Loucy (cell line): ENCODE results near the gene TTC21A.

Experiments used
- H2AFZ ChIP-seq: fragments of 200-600 bp; sonication (generic); 2 replicates; pipeline ENCODE4 v1.6.0; 2016; ENCODE audit warnings: antibody characterized with exemption, mild to moderate bottlenecking, low read length, moderate library complexity
- H3F3A ChIP-seq: fragments of 200-600 bp; 2 replicates; pipeline ENCODE4 v1.6.0; 2016; ENCODE audit warnings: antibody characterized with exemption, low read depth, mild to moderate bottlenecking
- H3K27me3 ChIP-seq: fragments of 200-600 bp; sonication (generic); 2 replicates; pipeline ENCODE4 v1.6.1; 2014; ENCODE audit warnings: low read length, mild to moderate bottlenecking; ENCODE audit not compliant: insufficient read depth, poor library complexity, severe bottlenecking
- H3K36me3 ChIP-seq: fragments of 200-600 bp; sonication (generic); 2 replicates; pipeline ENCODE4 v1.6.1; 2016; ENCODE audit warnings: low read length; ENCODE audit not compliant: insufficient read depth
- H3K4me1 ChIP-seq: fragments of 200-600 bp; sonication (generic); 2 replicates; pipeline ENCODE4 v1.5.1; 2014; ENCODE audit warnings: low read length, mild to moderate bottlenecking; ENCODE audit not compliant: insufficient read depth, poor library complexity, severe bottlenecking
- H3K4me2 ChIP-seq: fragments of 200-600 bp; sonication (generic); 2 replicates; pipeline ENCODE4 v1.6.0; 2014; ENCODE audit warnings: antibody characterized with exemption, low read length, low read depth, mild to moderate bottlenecking; ENCODE audit not compliant: poor library complexity, severe bottlenecking
- H3K4me3 ChIP-seq: fragments of 200-600 bp; sonication (generic); 2 replicates; pipeline ENCODE4 v1.5.1; 2014; ENCODE audit warnings: low read length, mild to moderate bottlenecking, mixed read lengths; ENCODE audit not compliant: poor library complexity, severe bottlenecking
- H3K79me2 ChIP-seq: fragments of 200-600 bp; sonication (generic); 2 replicates; pipeline ENCODE4 v1.6.1; 2014; ENCODE audit warnings: low read length; ENCODE audit not compliant: insufficient read depth
- H3K9ac ChIP-seq: fragments of 200-600 bp; sonication (generic); 2 replicates; pipeline ENCODE4 v1.6.0; 2014; ENCODE audit warnings: mild to moderate bottlenecking, low read depth, low read length, moderate library complexity; ENCODE audit not compliant: poor library complexity, severe bottlenecking
- H3K9me2 ChIP-seq: fragments of 200-600 bp; sonication (generic); replicated peaks from 2 replicates; pipeline ENCODE4 v1.6.1; 2016; ENCODE audit warnings: low read depth, low read length, mixed read lengths
- H3K9me3 ChIP-seq: fragments of 200-600 bp; sonication (generic); 2 replicates; pipeline ENCODE4 v1.6.1; 2014; ENCODE audit warnings: mild to moderate bottlenecking, antibody characterized with exemption, low read length, low read depth; ENCODE audit not compliant: insufficient read depth
- H4K20me1 ChIP-seq: fragments of 200-600 bp; sonication (generic); 2 replicates; pipeline ENCODE4 v1.6.0; 2014; ENCODE audit warnings: antibody characterized with exemption, low read length, mild to moderate bottlenecking; ENCODE audit not compliant: insufficient read depth, poor library complexity, severe bottlenecking
- EZH2phosphoT487 ChIP-seq: fragments of 200-600 bp; IDR thresholded peaks from 2 replicates; pipeline ENCODE4 v1.6.1; 2018; ENCODE audit warnings: antibody characterized with exemption, mild to moderate bottlenecking, moderate library complexity, borderline replicate concordance
- TF ChIP-seq, protein P1 (sequence below): fragments of 200-600 bp; sonication (generic); conservative IDR thresholded peaks from 2 replicates; pipeline ENCODE4 v1.5.1; 2014; ENCODE audit warnings: mild to moderate bottlenecking, antibody characterized with exemption, low read length

The TTC21A gene

DNA sequence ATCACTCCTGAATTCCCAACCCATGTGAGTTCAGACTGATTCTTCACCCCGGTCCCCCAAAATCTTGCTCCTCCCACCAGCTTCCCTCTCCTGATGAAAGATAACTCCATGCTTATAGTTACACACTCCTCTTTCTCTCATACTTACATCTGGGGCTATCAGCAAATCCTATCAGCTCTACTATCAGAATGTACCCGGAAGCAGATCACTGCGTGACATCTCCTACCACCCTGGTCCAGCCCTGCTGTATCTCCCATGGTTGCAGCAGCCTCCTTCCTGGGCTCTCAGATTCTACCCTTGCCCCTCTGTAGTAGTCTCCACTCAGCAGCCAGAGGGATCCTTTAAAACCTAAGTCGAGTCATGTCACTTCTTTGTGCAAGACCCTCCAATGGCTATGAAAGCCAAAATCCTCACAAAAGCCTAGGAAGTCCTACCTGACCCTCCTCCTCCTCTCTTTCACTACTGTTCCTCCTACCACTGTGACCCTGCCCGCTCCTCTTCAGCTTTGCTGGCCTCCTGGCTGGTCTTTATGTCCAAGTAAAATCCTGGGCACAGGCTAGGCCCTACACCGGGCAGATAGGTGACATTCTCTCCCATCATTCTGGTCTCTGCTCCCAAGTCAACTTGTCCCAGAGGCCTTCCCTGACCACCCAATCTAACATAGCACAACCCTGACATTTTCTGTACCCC, 68.7 kb downstream of the TTC21A start:
- Histone ChIP-seq H3K27me3 (no peaks in the 10 kb centered on the region), H3K4me3 (no peak overlapping the region), H3F3A (no peaks in the 10 kb centered on the region), H3K4me1 (peaks cover 14% of the 10 kb centered on the region), H4K20me1 (no peaks in the 10 kb centered on the region), H2AFZ (no peak overlapping the region), H3K9me3 (no peaks in the 10 kb centered on the region), H3K79me2 (no peaks in the 10 kb centered on the region), H3K9ac (no peak overlapping the region), H3K36me3 (no peaks in the 10 kb centered on the region), H3K9me2 (no peaks in the 10 kb centered on the region), H3K4me2 (no peak overlapping the region)
- TF ChIP-seq, protein P1, sequence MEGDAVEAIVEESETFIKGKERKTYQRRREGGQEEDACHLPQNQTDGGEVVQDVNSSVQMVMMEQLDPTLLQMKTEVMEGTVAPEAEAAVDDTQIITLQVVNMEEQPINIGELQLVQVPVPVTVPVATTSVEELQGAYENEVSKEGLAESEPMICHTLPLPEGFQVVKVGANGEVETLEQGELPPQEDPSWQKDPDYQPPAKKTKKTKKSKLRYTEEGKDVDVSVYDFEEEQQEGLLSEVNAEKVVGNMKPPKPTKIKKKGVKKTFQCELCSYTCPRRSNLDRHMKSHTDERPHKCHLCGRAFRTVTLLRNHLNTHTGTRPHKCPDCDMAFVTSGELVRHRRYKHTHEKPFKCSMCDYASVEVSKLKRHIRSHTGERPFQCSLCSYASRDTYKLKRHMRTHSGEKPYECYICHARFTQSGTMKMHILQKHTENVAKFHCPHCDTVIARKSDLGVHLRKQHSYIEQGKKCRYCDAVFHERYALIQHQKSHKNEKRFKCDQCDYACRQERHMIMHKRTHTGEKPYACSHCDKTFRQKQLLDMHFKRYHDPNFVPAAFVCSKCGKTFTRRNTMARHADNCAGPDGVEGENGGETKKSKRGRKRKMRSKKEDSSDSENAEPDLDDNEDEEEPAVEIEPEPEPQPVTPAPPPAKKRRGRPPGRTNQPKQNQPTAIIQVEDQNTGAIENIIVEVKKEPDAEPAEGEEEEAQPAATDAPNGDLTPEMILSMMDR: no peak
- no peak for TF ChIP-seq EZH2phosphoT487

DNA sequence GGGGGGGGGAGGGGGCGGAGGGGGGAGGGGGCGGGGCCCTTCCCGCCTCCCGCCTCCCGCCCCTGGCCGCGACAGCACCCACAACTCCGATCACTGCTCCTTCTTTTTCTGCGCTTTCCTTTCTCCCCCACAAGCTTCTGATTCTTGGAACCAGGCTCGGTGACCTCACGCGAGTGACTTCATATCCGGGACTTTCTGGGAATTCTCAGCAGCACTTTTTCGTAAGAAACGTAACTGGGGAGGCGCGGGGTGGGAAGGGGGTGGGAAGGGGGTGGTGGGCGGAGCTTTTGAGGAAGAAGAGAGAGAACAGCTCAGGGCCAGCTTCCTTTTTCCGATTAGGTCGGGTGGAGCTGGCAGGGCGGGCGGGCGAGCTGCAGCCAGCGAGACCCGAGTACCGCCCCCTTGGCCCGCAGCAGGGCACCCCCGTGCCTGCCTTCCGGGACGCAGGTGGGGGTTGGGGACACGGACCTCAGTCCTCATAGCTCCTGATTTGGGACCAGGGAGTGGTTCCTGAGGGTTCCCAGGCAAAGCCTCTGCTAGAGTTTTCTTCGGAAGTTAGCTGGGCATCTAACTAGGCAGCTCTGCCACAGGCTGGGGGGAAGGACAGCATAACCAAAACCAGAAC, 70.3 kb downstream of the TTC21A start:
- H3K9me3 ChIP-seq: no peaks in the 10 kb centered on the region
- no peak overlapping the region for H2AFZ ChIP-seq
- H4K20me1 ChIP-seq: no peaks in the 10 kb centered on the region
- no peaks in the 10 kb centered on the region for H3K27me3 ChIP-seq
- 0 out of 2 replicates have a peak, but pooled peaks cover 4% of the 10 kb centered on the region for H3F3A ChIP-seq
- TF ChIP-seq, protein P1: no peak
- TF ChIP-seq EZH2phosphoT487: no peak
- H3K79me2 ChIP-seq: no peaks in the 10 kb centered on the region
- H3K36me3 ChIP-seq: no peaks in the 10 kb centered on the region
- H3K4me3 ChIP-seq: peak overlapping the region; percentile 17
- H3K4me1 ChIP-seq: peaks cover 14% of the 10 kb centered on the region
- H3K9me2 ChIP-seq: no peaks in the 10 kb centered on the region
- H3K4me2 ChIP-seq: peak overlapping the region; percentile 24
- H3K9ac ChIP-seq: no peak overlapping the region

DNA sequence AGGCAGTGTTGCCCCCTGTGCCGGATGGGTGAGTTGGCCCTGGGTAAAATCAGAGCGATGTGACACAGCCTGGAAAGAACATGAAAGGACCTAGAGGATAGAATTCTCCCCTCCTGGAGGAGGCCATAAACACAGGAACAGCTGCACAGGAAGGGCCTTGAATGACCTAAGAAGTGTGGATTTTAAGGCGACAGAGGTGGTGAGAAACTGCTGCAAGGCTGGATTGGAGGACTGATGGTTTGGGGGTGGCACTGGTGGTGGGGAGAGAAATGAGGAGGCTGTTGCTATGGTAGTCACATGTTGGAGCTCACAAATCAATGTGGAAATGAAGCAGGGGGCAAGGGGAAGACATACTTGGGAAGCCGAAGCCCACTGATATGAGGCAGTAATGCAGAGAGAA, 71.1 kb downstream of the TTC21A start:
- Histone ChIP-seq H3K9ac (no peak overlapping the region), H3K4me1 (peaks cover 14% of the 10 kb centered on the region), H2AFZ (no peak overlapping the region), H3K4me3 (no peak overlapping the region), H3K27me3 (no peaks in the 10 kb centered on the region), H3F3A (0 out of 2 replicates have a peak, but pooled peaks cover 4% of the 10 kb centered on the region), H3K9me2 (no peaks in the 10 kb centered on the region), H3K36me3 (no peaks in the 10 kb centered on the region), H3K79me2 (no peaks in the 10 kb centered on the region), H3K4me2 (no peak overlapping the region), H3K9me3 (no peaks in the 10 kb centered on the region), H4K20me1 (no peaks in the 10 kb centered on the region)
- TF ChIP-seq, protein P1: no peak
- no peak for TF ChIP-seq EZH2phosphoT487
